HS-5 (cell line): ENCODE results near the gene NPAS1.
"Not testable (repeated sequence)": the region's sequence is repeated elsewhere in the genome, so short reads cannot be mapped to it uniquely, and the experiment has no call there.

Source experiments
- DNase-seq: peaks from one replicate; pipeline ENCODE4 v3.0.0-alpha.2; 2012; ENCODE audit warnings: low read depth

NPAS1 gene

DNA sequence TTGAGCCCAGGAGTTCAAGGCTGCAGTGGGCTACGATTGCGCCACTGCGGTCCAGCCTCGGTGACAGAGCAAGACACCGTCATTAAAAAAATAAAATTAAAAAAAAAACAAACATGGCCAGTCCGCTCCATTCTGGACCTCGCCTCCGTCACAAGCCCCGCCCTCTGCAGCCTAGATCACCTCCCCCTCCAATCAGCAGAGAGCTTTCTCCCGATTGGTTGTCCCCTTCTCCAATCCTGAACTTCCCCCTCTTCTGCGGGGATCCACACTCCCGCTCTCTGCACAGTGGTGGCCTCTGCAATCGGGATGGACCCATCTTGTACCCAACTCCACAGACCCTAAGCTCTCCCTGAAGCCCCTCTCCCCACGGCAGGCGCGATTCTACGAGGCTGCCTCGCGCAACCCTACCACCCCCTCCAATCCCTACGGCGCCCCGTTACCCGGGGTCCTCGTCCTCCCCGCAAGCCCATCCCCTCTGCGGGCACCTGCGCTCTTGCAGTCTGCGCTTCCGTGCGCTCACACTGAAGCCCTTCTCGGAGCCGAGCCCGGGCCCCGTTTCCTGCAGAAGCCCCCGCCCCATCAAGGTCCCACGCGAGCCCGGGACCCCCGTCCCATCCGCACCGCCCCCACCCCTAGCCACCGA lies 28.2 kb downstream of the NPAS1 start:
- peak; percentile 63 for DNase-seq

DNA sequence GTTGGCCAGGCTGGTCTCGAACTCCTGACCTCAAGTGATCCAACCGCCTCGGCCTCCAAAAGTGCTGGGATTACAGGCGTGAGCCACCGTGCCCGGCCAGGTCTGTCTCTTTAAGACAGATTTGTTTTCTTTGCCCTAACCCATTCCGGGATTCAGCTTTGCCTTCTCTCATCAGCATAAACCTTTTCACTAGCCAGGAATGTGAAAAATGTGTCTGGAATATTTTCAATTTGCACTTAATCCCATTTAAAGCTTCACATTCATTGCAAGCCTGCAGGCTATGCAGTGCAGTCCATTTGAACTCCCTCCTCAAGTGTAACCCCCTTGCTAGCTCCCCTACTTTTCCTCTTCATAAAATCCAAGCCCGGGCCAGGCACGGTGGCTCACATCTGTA lies 29.7 kb downstream of the NPAS1 start:
- DNase-seq = no peak

DNA sequence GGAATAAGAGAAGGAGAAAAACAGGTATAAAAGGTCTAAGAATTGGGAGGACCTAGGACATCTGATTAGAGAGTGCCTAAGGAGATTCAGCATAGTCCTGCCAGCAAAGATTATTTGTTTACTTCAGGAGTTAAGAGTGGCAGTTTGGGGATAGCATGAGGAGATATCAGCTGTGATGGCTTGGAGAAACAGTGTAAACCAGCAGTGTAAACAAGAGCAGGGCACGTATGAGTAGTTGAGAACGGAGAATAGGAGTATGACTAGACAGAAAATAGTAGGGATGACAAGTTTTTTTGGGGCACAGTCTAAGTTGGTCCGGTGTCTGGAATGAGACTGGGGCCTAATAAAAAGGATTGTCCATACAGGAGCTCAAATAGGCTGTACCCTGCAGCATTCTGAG lies 30.9 kb downstream of the NPAS1 start:
- not testable (repeated sequence) for DNase-seq

DNA sequence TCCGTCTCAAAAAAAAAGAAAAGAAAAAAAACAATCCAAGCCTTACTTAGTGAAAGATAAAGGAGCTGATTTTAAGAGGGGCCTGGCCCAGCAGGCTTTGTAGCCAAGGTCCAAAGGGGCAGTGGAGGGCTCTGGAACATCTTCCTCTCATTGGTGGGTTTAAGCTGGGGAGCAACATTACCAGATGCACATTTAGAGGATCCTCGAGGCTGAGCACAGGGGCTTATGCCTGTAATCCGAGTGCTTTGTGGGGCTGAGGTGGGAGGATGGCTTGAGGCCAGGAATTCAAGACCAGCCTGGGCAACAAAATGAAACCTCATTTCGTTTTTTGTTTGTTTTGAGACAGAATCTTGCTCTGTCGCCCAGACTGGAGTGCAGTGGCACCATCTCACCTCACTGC lies 36.8 kb downstream of the NPAS1 start:
- no peak for DNase-seq

DNA sequence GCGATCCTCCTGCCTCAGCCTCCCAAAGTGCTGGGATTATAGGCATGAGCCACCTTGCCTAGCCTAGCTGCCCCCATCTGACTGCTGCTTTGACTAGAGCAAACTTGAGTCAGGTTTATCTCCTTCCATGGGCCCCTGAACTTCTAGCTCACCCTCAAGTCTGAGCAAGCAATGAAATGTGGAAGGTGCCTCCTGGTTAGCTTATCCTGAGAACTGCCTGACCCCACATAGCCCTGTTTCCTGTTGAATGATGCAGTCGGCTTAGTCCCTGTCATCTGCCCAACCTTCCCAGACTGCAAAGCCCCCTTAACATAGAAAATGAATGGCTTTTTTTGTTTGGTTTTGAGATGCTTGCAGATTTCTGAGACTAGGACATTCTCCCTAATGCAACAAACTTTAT lies 37.7 kb downstream of the NPAS1 start:
- no peak for DNase-seq

DNA sequence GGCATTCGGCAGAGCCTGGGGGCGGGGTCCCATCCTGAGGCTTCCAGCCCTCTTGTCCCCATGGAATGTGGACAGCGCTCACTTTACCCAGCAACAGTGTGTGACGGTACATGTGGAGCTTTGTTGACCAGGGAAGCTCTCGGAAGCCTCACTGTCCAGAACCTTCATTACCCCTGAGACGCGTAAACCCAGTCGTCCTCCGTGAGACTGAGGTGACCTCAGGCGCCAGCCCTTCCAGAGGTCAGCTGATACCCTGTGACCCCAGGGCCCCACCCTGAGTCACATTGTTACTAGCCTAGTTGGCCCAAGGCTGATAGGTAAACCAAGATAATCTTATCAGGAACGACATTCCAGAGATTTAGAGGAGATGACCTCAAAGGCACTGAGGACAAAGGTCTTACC lies 39.0 kb downstream of the NPAS1 start:
- no peak for DNase-seq

DNA sequence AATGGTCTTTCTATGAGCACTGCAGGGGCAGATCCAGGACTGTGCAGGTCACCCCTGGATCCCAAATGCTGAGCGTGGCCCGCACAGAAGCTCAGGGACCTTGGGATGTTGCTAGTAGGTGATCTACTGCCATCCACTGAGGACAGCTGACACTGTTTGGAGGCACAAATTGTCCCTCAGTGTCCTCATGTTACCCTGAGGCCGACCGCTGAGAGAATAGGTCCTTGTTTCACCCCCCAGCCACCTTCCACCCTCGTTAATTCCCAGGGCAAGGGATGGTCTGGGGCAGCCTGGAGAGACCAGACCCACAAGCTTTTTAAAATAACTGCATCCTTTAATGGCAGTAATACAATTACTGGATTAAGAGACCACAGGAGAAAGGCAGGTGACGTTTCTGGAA lies 44.2 kb downstream of the NPAS1 start:
- no peak for DNase-seq

DNA sequence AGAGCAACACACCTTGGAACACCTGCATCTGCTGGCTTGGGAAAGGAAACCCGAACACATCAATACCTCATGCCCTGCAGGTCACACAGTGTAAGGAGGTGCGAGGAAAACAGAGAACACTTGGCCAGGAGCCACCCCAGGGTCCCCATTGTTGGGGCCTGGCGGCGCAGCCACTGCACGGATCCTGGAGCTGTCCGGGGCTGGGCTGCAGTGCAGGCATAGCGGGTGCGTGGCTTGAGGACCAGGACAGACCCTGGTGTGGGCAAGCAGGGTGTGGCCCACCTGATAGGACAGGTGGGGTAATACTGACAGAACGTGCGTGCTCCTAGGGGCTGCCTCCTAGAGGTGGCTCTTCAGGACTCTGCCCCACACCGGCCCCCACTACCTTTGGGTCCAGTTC lies 45.6 kb downstream of the NPAS1 start:
- DNase-seq = no peak

DNA sequence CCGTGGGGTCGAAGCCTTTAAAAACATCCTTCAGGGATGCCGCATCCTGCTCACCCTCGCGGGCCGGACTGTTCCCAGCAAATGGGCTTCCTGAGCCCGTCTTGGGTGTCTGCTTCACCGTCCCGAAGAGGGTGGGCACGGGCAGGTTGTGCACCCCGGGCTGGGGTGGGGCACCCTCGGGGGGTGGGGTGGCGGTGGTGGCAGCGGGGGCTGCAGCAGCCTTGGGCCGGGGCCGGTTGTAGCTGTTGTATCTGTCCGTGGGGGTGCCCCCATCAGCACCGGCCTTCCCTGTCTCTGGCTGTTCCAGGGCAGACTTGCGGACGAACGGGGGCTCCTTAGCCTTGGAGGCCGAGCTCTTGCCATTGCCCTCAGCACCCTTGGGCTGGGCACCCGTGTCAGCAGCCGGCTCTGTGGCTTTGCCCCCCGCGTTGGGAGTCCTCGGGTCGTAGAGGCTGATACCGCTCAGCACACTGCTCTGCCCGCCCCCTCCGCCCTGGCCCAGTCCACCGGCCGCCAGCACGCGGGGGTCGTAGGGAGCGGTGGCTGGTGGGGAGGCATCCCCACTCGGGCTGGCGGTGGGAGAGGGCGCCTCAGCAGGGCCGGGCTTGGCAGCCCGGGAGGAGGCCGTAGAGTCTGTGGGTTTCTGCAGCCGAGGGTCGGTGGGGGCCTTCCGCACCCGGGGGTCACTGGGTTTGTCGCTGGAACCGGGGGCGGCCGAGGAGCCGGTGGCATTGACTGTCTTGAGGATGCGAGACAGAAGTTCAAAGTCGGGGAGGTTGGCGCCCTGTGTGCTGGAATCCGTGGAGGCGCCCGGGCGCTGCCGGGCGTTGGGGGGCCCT lies 47.0 kb downstream of the NPAS1 start:
- DNase-seq = no peak

DNA sequence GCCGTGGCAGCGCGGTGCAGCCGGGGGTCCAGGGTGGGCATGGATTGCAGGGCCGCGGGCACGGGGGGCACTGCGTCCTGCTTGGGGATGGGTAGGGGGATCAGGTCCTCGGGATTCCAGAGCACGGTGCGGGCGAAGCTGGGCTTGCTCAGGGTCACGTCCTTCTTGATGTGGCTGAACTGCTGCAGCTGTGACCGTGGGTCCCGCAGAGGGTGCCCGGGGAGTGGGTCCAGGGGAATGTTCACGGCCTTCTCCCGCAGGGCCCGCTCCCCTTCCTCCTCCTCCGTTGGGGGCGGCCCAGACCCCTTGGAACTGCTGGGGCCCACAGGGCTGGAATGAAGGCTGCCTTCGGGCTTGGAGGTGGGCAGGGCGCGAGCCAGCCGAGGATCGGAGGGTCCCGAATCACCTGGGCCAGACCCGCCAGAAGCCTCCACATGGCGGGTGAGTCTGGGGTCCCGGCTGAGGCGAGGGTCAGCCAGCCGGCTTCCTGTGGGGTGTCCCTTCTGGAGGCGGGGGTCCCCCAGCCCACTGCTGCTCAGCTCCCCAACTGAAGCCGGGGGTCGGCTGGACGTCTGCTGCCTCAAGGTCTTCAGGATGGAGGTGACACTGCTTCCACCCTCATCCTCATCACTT lies 47.7 kb downstream of the NPAS1 start:
- DNase-seq = no peak

DNA sequence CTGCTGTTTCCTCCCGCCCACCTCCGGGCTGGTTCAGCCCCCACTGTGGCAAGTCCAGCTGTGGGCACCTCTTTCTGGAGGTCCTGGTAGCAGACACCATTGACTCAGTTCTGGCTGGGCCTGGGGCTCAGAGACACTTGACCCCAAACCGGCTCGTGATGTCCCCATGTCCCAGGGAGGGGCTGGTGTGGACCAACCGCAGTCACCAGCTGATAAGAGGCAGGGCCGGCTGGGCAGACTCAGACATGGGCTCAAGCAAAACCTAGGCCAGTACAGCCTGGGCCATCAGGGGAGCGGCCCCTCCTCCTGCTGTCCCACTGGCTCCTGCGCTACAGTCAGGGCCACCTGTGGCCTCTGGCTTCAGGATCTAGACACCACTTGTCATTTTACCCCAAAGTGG lies 48.6 kb downstream of the NPAS1 start:
- no peak for DNase-seq

DNA sequence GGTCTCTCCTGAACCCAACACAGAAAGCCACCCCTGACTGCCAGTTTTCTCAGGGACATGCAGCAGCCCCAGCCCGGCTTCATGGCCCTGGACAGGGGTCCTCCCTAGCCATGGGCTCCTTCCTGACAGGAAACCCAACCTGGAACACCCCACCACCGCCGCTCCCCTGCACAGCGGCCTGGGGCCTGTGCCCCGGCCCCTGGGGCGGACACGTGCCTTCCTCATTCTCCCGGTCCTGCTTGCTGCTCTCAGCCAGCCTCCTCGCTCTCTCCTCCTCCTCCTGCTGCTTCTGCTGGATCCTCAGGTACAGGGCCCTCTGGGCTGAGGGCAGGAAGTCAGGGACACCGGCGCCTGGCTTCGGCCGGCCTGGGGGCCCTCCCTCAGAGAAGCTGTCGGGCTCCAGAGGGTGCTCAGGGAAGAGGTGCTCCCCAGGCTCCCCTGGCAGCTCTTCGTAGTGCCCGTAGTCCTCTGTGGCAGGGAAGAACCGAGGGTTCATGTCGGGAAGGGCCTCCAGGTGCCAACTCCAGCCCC lies 49.3 kb downstream of the NPAS1 start:
- no peak for DNase-seq

DNA sequence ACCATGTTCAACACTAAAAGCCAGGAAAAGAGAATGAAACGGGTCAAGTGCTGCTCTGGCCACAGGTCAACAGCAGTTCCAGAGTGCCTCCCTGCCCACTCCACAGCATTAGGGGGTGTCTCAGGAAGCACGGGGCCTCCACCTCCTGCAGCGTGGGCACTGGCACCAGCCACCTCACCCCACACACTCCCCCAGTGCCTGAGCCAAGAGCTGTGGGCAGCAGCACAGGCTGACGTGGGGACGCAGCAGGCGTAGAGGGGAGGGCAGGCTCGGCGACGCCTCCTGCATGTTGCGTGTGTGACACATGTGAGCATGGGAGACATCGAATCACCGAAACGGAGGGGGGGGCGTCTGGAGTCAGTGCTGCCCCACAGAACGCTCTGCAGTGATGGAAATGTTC lies 50.2 kb downstream of the NPAS1 start:
- no peak for DNase-seq

DNA sequence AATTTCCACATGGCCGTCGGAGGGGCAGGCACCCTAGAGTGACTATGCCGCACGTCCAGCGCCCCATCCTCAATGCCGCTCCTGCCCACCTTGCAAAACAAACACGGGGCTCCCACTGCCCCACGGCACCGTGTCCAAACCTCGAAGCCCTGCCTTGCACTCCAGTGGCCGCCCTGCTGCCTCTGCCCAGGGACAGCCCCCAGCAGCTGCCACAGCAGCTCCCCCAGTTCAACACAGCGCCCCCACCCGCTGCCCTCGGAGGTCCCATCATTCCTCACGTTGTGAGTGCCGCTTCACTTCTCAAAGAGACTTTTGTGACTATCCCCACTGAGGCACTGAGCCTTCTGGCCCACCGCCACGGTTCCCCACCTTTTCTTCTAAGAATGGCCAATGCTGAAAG lies 51.1 kb downstream of the NPAS1 start:
- DNase-seq = no peak

DNA sequence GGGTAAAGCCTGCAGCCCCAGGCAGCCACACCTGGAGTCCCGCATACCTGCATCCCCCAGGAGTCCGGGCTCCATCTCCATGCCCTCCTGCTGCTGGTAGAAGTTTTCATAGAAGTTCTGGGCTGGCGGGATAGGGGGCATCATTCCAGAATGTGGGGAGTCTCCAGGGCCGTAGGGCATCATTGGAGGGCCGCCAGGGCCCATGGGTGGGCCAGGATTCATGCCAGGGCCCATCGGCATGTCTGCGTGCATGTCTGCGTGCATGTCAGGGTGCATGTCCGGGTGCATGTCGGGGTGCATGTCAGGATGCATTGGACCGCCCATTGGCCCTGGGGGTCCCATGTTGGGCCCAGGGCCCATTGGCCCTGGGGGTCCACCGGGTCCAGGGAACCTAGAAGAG lies 52.1 kb downstream of the NPAS1 start:
- no peak for DNase-seq

DNA sequence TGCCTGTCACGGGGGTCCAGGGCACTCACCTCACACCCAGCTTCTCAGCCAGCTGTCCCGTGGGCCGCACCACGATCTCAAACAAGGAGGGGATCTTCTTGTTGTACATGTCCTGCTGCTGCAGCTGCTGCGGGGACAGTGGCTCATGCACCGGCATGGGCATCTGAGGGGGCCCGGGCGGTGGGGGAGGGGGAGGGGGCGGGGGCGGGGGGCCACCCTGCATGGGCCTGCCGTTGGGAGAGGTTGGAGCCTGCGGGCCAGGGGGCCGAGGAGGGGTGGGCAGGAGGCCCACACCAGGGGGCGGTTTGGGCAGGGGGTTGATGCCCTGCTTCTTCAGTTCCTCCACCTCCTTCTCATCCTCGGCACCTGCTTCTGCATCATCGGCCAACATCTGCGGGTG lies 52.7 kb downstream of the NPAS1 start:
- DNase-seq = no peak

DNA sequence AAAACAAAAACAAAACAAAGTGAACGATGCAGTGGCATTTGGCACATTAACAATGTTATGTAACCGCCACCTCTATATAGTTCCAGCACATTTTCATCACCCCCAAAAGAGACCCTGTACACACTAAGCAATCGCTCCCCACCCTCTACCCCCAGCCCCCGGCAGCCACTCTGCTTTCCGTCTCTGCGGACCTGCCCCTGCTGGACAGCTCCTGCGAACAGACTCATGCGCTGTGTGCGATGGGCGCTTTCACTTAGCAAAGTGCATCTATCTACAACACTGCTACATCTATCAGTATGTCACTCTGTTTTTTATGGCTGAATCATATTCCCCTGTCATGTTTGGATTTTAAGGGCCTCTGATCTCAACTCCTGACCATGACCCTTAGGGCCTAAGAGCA lies 53.9 kb downstream of the NPAS1 start:
- DNase-seq = no peak

DNA sequence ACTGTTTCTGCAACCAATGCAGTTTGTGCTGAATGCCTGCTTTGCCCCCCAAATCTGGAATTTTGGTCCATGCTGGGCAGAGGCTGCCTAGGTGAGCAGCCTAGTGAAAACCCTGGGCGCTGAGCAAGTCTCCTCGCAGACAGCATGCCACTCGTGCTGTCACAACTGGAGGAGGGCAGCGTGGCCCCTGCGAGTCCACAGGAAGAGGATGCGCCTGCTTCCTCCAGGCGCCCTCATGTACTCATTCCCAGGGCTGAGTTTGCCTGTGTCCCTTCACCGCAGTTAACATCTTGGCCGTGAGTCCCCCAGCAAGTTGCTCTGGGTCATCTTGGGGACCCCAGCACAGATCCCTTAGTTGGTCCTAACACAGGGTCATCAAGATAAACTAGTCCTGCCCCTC lies 55.0 kb downstream of the NPAS1 start:
- DNase-seq = no peak

DNA sequence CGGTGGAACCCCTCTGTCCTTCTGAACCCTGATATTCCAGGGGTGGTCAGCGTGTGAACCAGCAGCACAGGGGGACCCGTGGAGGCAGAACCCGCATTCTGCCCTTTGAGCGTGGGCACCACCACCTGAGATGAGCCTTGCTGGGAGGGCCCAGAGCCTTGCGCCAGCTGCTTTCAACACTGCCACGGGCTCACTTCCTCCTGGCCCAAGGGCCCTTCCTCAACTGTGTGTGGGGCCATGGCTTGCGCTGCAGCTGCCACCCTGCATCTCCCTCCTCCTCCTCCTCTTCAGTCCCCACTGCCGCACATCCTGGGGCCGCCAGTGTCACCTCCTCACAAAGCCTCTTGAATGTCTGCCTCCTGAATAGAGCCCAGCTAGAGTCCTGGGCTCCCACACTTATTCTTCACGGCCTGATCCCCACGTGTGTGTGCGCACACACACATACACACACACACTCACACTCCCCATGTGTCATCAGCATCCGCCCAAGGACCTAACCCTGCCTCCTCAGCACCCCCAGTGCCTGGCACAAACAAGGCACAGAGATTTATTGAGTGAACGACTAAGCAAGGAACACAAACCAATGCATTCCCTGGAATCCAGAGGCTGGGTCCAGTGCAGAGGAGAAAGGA lies 55.7 kb downstream of the NPAS1 start:
- DNase-seq = no peak

DNA sequence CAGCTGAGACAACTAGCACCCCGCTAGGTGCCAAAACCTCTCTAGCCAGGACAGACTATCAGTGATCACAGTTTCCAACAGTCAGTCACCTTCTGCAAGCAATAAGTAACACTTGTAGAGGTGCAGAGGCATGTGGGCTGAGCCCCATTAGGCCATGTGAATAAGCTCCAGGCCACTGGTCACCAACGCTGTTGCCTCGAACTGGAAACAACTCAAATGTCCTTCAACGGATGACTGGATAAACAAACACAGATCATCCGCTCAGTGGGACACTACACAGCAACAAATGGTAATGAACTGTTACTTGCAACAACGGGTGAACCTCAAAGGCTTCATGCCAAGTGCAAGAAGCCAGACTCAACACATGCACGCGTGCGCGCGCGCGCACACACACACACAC lies 56.3 kb downstream of the NPAS1 start:
- DNase-seq = no peak

DNA sequence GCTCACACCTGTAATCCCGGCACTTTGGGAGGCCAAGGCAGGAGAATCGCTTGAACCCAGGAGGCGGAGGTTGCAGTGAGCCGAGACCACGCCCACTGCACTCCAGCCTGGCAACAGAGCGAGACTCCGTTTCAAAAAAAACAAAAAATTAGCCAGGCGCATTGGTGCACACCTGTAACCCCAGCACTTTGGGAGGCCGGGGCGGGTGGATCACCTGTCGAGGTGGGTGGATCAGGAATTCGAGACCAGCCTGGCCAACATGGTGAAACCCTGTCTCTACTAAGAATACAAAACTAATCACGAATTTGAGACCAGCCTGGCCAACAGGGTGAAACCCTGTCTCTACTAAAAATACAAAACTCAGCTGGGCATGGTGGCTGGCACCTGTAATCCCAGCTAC lies 58.7 kb downstream of the NPAS1 start:
- not testable (repeated sequence) for DNase-seq

DNA sequence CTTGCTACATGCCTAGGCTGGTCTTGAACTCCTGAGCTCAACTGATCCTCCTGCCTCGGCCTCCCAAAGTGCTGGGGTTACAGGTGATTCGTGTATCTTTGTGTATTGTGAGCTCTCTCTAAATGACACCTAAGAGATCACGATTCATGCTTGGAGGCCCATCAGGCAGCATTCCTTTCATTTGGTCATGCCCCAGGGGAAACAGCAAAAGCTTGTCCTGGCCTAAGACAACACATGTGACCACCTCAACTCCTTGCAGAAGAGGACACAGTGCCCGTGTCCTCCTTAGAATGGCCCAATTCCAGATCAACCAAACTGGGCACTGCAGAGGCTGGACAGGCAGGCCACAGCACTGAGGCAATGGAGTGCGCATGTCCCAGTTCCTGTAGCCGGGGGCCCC lies 61.5 kb downstream of the NPAS1 start:
- DNase-seq = no peak

DNA sequence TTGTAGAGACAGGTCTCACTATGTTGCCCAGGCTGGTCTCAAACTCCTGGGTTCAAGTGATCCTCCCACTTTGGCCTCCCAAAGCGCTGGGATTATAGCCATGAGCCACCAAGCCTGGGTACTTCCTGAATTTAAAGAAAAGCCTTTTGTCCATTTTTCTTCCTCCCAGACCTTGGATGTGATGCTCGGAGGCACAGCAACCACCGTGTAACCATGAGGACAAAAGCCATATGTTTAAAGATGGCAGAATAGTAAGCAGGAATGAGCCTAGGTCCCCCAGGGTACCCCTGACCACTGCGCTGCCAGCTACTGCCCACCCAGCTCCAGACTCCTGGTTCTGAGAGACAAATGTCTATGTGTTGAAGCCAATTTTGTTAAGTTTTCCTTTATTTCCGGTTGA lies 62.9 kb downstream of the NPAS1 start:
- no peak for DNase-seq
